Body of pancreas (tissue), 4 donors: ENCODE measurements around the gene SLC18A3.

ENCODE experiments used
- POLR2A ChIP-seq, 3 donors: fragments of 450-650 bp; IDR thresholded peaks; one replicate each; pipeline ENCODE4 v1.6.1; 2016; ENCODE audit warnings: antibody characterized with exemption in 3 of 3, mild to moderate bottlenecking in 2 of 3
- TF ChIP-seq, protein P1 (sequence below), 7 experiments: fragments of 450-650 bp in 4 of 7; fragments of 200-600 bp in 3 of 7; sonication (generic) in 3 of 7; IDR thresholded peaks; one replicate each; pipeline ENCODE4 v1.5.1; 2016 to 2019; ENCODE audit warnings: antibody characterized with exemption in 7 of 7

GRCh38 chr10:49600781-49601400 lies 9.2 kb upstream of the SLC18A3 start:
- TF ChIP-seq, protein P1, sequence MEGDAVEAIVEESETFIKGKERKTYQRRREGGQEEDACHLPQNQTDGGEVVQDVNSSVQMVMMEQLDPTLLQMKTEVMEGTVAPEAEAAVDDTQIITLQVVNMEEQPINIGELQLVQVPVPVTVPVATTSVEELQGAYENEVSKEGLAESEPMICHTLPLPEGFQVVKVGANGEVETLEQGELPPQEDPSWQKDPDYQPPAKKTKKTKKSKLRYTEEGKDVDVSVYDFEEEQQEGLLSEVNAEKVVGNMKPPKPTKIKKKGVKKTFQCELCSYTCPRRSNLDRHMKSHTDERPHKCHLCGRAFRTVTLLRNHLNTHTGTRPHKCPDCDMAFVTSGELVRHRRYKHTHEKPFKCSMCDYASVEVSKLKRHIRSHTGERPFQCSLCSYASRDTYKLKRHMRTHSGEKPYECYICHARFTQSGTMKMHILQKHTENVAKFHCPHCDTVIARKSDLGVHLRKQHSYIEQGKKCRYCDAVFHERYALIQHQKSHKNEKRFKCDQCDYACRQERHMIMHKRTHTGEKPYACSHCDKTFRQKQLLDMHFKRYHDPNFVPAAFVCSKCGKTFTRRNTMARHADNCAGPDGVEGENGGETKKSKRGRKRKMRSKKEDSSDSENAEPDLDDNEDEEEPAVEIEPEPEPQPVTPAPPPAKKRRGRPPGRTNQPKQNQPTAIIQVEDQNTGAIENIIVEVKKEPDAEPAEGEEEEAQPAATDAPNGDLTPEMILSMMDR (IDR thresholded peaks at IDR 0.05) = no peak
- TF ChIP-seq POLR2A (IDR thresholded peaks at IDR 0.05) = no peak
